NCI-H2107 treated with DMSO at 0.1 percent for 48 hours (cell line): ENCODE measurements around the gene TUBA8.

ENCODE experiments used
- DNase-seq: peaks from one replicate; lab custom pipeline; 2025; ENCODE audit not compliant: unreplicated experiment; lab: John Stamatoyannopoulos, UW

Gene TUBA8

GRCh38 chr22:18077087-18077638 lies 33.4 kb upstream of the TUBA8 start:
- DNase-seq = no peak

GRCh38 chr22:18077639-18078328 lies 32.8 kb upstream of the TUBA8 start, which contains the start of gene PEX26:
TSS of gene PEX26 (plus strand) at chr22:18077990. CDS start at chr22:18078377, 387 bp downstream.
- peak; percentile 71 for DNase-seq

- no peak for DNase-seq
Observed at GRCh38 chr22:18078329-18079041, 32.1 kb upstream of the TUBA8 start.

GRCh38 chr22:18079706-18080233 lies 30.8 kb upstream of the TUBA8 start:
- DNase-seq = no peak

GRCh38 chr22:18081416-18081815 lies 29.2 kb upstream of the TUBA8 start:
- no peak for DNase-seq

GRCh38 chr22:18082467-18082866 lies 28.1 kb upstream of the TUBA8 start:
- DNase-seq = no peak

GRCh38 chr22:18083406-18083805 lies 27.2 kb upstream of the TUBA8 start:
- DNase-seq = no peak

- no peak for DNase-seq
Observed at GRCh38 chr22:18085188-18085587, 25.4 kb upstream of the TUBA8 start.

- no peak for DNase-seq
Observed at GRCh38 chr22:18087350-18087855, 23.2 kb upstream of the TUBA8 start.

- DNase-seq = no peak
Observed at GRCh38 chr22:18088825-18089568, 21.6 kb upstream of the TUBA8 start.

- DNase-seq = no peak
Observed at GRCh38 chr22:18090286-18090685, 20.3 kb upstream of the TUBA8 start.

GRCh38 chr22:18091478-18091877 lies 19.1 kb upstream of the TUBA8 start:
- no peak for DNase-seq

GRCh38 chr22:18091916-18092526 lies 18.6 kb upstream of the TUBA8 start:
- no peak for DNase-seq

- DNase-seq = no peak
Observed at GRCh38 chr22:18093661-18094060, 16.9 kb upstream of the TUBA8 start.

GRCh38 chr22:18095101-18095805 lies 15.4 kb upstream of the TUBA8 start:
- no peak for DNase-seq

- no peak for DNase-seq
Observed at GRCh38 chr22:18096823-18097222, 13.8 kb upstream of the TUBA8 start.

- no peak for DNase-seq
Observed at GRCh38 chr22:18100781-18101180, 9.8 kb upstream of the TUBA8 start.

- DNase-seq = no peak
Observed at GRCh38 chr22:18101536-18101935, 9.1 kb upstream of the TUBA8 start.

- DNase-seq = no peak
Observed at GRCh38 chr22:18103527-18104269, 6.9 kb upstream of the TUBA8 start.
